Activated CD4-positive, alpha-beta T cell treated with anti-CD3 and anti-CD28 coated beads, Interleukin-2, amount 50 U/mL, for 1 hour (primary cell): ENCODE measurements around the gene GET3.

Source experiments
- DNase-seq: peaks from one replicate; pipeline ENCODE4 v3.0.0-alpha.2; 2020

GET3 gene

GRCh38 chr19:12782424-12783290 is 45.4 kb downstream of the GET3 start:
- DNase-seq, result peak; percentile 94

- peak; percentile 29 for DNase-seq
Observed at GRCh38 chr19:12783291-12783848, 46.1 kb downstream of the GET3 start.

- DNase-seq, result no peak
Observed at GRCh38 chr19:12783849-12784393, 46.6 kb downstream of the GET3 start.

GRCh38 chr19:12784394-12784870 is 47.1 kb downstream of the GET3 start:
- DNase-seq, result peak; percentile 29

GRCh38 chr19:12784871-12785430 is 47.7 kb downstream of the GET3 start:
- peak; percentile 24 for DNase-seq

GRCh38 chr19:12785431-12786031 is 48.2 kb downstream of the GET3 start:
- DNase-seq, result no peak

- DNase-seq, result no peak
Observed at GRCh38 chr19:12786141-12786870, 49.0 kb downstream of the GET3 start.

GRCh38 chr19:12786952-12787351 is 49.7 kb downstream of the GET3 start:
- no peak for DNase-seq

- no peak for DNase-seq
Observed at GRCh38 chr19:12787458-12787857, 50.2 kb downstream of the GET3 start.

GRCh38 chr19:12788042-12788681 is 50.9 kb downstream of the GET3 start:
- DNase-seq, result no peak

GRCh38 chr19:12788682-12789097 is 51.4 kb downstream of the GET3 start:
- DNase-seq, result peak; percentile 37

- no peak for DNase-seq
Observed at GRCh38 chr19:12789098-12789903, 52.0 kb downstream of the GET3 start.

GRCh38 chr19:12789904-12790619 is 52.8 kb downstream of the GET3 start:
- peak; percentile 88 for DNase-seq

- no peak for DNase-seq
Observed at GRCh38 chr19:12790628-12791344, 53.5 kb downstream of the GET3 start.

GRCh38 chr19:12791345-12792050 is 54.2 kb downstream of the GET3 start, which contains the start of gene JUNB:
TSS of gene JUNB (plus strand) at chr19:12791486. CDS start at chr19:12791772, 286 bp downstream.
- DNase-seq, result peak; percentile 97

- peak; percentile 65 for DNase-seq
Observed at GRCh38 chr19:12792051-12792852, 55.0 kb downstream of the GET3 start.

GRCh38 chr19:12792853-12793289 is 55.6 kb downstream of the GET3 start:
- DNase-seq, result peak; percentile 53
